CD4-positive, alpha-beta T cell treated with Interleukin-15 for 4 hours (primary cell): ENCODE data around the gene ZFP57.

ENCODE experiments used
- DNase-seq: peaks from one replicate; pipeline ENCODE4 v3.0.0-alpha.2; 2020; ENCODE audit warnings: low spot score

Gene ZFP57

DNA sequence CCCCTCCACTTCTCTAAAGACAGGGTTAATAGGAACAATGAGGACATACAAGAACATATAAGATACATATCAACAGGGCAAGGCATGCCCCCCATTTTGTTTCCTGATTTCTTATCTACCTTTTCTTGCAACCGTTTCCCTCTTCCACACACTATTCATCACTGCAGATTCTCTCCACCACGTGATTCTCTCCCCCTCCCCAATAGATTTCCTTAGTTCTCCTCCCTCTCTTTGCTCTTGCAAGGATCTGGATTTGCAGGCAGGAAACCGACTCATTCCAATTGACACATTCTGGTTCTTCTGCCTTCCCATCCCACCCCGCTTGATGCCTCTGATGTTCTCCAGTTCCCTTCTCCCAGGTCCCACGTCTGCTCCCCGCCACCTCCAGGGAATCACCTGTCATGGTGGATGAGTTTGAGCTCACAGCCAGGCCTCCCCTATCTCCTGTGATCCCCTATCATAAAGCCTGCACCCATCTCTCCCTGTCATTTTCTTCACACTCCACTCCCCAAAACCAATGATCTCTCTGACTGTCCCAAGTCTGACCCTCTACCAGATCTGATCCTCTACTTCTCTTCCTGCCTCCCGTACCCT, 55.5 kb downstream of the ZFP57 start:
- no peak for DNase-seq

DNA sequence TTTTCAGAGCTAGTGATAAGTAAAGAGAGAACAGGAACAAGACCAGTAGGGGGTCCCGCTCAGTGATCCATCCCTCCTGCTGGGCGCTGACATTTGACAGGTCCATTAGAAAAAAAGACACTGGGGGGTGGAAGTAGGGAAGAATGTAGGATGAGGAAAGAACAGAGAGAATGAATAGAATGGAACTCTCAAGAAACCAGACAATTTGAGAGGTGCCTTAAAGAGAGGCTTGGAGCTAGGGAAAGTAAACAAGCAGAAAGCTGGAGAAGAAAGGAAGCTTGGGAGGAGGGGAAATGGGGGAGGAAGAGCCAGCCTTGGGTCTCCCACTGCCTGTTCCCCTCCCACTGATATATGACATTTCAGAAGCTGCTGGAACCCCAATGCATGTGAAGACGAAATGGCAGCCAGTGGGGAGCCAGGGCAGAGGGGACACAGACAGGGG, 56.4 kb downstream of the ZFP57 start:
- no peak for DNase-seq
